Psoas muscle (tissue), 8 donors: ENCODE measurements around the gene GSX2. TPM values are rescaled to one million over a fixed set of nuclear protein-coding genes. Genes with fewer than 3 reads are reported as not detected.

Experiments used
- ATAC-seq, 4 donors: fragments of 200-7000 bp; cut with Tn5 transposase; one replicate each; pipeline ENCODE4 v1.9.1; 2020; ENCODE audit warnings: moderate library complexity in 3 of 4, mild to moderate bottlenecking in 2 of 4
- DNase-seq, 2 donors: peaks; one replicate each; pipeline ENCODE4 v3.0.0-alpha.2; 2020
- H3K27ac ChIP-seq: fragments of 200-600 bp; one replicate; pipeline ENCODE4 v1.8.0; 2022
- H3K27me3 ChIP-seq, 3 donors: fragments of 200-600 bp in 1 of 3; one replicate each; pipeline versions ENCODE4 v1.6.1 to v1.8.0; 2013 to 2022; ENCODE audit warnings: low read length in 2 of 3, mild to moderate bottlenecking in 2 of 3, moderate library complexity in 1 of 3; ENCODE audit not compliant: insufficient read depth in 3 of 3
- H3K36me3 ChIP-seq, 2 donors: fragments of 200-600 bp in 1 of 2; one replicate each; pipeline versions ENCODE4 v1.6.1 to v1.8.0; 2013 to 2022; ENCODE audit warnings: low read depth in 1 of 2, mild to moderate bottlenecking in 1 of 2, moderate library complexity in 1 of 2; ENCODE audit not compliant: insufficient read depth in 1 of 2
- H3K4me1 ChIP-seq: fragments of 200-600 bp; one replicate; pipeline ENCODE4 v1.8.0; 2022
- H3K4me3 ChIP-seq: fragments of 200-600 bp; one replicate; pipeline ENCODE4 v1.8.0; 2022; ENCODE audit warnings: mild to moderate bottlenecking
- H3K9me3 ChIP-seq: fragments of 200-600 bp; one replicate; pipeline ENCODE4 v1.8.0; 2022
- WGBS, 3 donors: extraction: QIAGEN DNeasy Blood & Tissue Kit; methylation state at CpG; one replicate each; pipeline versions ENCODE4 v1.1.6 to v1.1.7; 2013; 5-methylcytosine and 5-hydroxymethylcytosine counted together
- intact Hi-C, 2 donors: fragments of 100-400 bp; cut with DNase I; formaldehyde crosslinking; loops; one replicate each; pipeline versions ENCODE4 v1.11.0 to v1.14.2; 2022
- polyA plus RNA-seq, 3 donors: library from polyadenylated mRNA; stranded (reverse); fragments of 200-250 nt; gene quantifications; one replicate each; pipeline ENCODE4 v1.2.3, GENCODE V29; 2013
- total RNA-seq, 4 donors: library from RNA; stranded (reverse); fragmentation: NEBNext Ultra II Directional in 2 of 4; extraction: Animal tissue kit (Norgen Biotek cat#: 25700) in 2 of 4; gene quantifications; one replicate each; pipeline versions ENCODE4 v1.2.1 to v1.2.4, GENCODE V29; 2021 to 2023
- TF ChIP-seq, protein P1 (sequence below): fragments of 200-600 bp; IDR thresholded peaks from one replicate; pipeline ENCODE4 v1.8.0; 2022; ENCODE audit warnings: antibody characterized with exemption
- donor health status: healthy with polysubstance abuse.
- donor health status: DM: no; HTN: no; CAD: no; lungs with moderate emphysema.
- donor health status: Bipolar disorder and iron deficiency.
- donor health status: healthy.
- donor health status: DM: yes; HTN: yes; CAD: no.
- donor health status: DM: no; HTN: no; CAD: no.
- donor health status: DM: no; HTN: no; CAD: no.
- donor health status: DM: yes; HTN: yes; CAD: no.

GSX2 gene
- total and polyA plus RNA-seq, 7 donors: not detected

DNA sequence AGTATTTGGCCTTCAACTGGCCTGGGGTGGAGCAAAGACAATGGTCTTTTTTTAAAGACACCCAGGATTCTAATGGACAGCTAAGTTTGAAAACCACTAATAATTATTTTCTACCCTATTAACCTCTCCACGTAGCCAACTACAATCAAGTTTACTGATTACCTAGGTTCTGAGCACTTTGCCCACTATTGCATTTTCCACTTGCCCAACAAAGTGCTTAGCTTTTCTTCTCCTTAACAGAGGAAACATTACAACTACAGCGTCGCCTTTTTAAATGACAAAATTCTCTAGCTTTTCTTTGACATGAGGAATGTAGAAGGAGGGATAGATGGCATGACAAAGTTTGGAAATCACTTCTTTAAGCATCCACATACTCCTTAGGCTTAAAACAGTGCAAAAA lies 37.6 kb upstream of the GSX2 start:
- TF ChIP-seq, protein P1, sequence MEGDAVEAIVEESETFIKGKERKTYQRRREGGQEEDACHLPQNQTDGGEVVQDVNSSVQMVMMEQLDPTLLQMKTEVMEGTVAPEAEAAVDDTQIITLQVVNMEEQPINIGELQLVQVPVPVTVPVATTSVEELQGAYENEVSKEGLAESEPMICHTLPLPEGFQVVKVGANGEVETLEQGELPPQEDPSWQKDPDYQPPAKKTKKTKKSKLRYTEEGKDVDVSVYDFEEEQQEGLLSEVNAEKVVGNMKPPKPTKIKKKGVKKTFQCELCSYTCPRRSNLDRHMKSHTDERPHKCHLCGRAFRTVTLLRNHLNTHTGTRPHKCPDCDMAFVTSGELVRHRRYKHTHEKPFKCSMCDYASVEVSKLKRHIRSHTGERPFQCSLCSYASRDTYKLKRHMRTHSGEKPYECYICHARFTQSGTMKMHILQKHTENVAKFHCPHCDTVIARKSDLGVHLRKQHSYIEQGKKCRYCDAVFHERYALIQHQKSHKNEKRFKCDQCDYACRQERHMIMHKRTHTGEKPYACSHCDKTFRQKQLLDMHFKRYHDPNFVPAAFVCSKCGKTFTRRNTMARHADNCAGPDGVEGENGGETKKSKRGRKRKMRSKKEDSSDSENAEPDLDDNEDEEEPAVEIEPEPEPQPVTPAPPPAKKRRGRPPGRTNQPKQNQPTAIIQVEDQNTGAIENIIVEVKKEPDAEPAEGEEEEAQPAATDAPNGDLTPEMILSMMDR: no peak
- 58 to 69% (median 65%) methylated on average over 3 of the region's 3 CpGs for WGBS, 3 donors
- H3K4me1 ChIP-seq: peaks cover 60% of the 10 kb centered on the region
- intact Hi-C loops: no loop called here
- no peak overlapping the region for H3K27ac ChIP-seq
- ATAC-seq: no peak
- no peaks in the 10 kb centered on the region for H3K27me3 ChIP-seq
- no peaks in the 10 kb centered on the region for H3K9me3 ChIP-seq
- DNase-seq: no peak
- no peaks in the 10 kb centered on the region for H3K36me3 ChIP-seq
- peak overlapping the region; percentile 97 for H3K4me3 ChIP-seq

DNA sequence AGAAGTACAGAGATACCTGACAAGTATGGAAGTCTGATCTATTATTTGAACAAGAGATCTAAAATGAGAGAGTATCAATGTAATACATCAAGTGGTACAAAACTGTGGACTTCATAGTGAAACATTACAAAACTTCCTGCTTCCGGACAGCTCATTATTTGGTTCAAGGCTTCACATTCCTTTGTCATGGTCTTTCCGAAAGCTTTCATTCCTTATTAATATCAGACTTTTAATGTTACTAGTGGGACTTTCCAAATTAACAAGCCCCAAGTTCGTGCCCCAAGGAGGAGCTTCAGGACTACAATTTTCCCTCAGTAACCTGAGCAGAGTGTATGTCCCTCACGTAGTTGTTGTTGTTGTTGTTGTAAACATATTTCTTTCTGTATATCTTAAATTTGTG lies 36.7 kb upstream of the GSX2 start:
- Histone ChIP-seq H3K9me3 (no peaks in the 10 kb centered on the region), H3K4me1 (peaks cover 57% of the 10 kb centered on the region), H3K4me3 (peak overlapping the region; percentile 97), H3K36me3 (no peaks in the 10 kb centered on the region), H3K27ac (peak overlapping the region; percentile 91), H3K27me3 (no peaks in the 10 kb centered on the region)
- TF ChIP-seq, protein P1: no peak
- ATAC-seq: no peak
- 1 to 4% (median 1%) methylated on average over 4 of the region's 4 CpGs for WGBS, 3 donors
- no peak for DNase-seq
- intact Hi-C loops: no loop called here

DNA sequence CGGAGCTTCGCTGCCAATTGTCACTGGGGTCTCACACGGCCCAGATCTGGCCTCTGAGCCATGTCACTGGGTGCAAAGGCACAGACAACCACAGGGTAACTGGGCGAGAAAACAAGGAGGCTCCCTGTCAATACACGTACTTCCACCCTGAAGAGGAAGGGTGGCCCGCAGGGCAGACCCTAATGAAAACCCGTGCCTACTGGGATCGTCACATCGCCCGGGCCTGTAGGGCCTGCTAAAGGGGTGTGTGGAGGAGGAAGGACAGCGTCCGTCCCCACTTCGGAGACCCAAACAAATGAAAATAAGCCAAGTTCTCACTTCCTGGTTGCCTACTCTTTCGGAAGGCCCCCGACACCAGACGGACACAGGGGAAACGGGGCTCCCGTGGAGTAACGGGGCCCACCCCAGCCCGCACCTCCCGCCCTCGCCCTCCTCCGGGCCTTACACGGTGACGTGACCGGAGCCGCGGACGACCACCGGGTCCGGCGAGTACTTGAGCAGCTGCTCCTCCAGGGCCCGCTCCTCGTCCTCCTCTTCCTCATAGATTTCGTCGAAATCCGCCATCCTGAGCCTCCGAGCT lies 36.1 kb upstream of the GSX2 start:
- DNase-seq: peak; percentile 36 to 71
- TF ChIP-seq, protein P1: no peak
- peak overlapping the region; percentile 91 for H3K27ac ChIP-seq
- no peaks in the 10 kb centered on the region for H3K36me3 ChIP-seq
- H3K4me3 ChIP-seq: peak overlapping the region; percentile 97
- H3K27me3 ChIP-seq: no peaks in the 10 kb centered on the region
- ATAC-seq: peak; percentile 25 to 54 (median 40)
- peaks cover 54% of the 10 kb centered on the region for H3K4me1 ChIP-seq
- intact Hi-C loops: no loop called here
- no peaks in the 10 kb centered on the region for H3K9me3 ChIP-seq
- WGBS, 3 donors: 0% methylated on average over 37 to 38 of the region's 38 CpGs

DNA sequence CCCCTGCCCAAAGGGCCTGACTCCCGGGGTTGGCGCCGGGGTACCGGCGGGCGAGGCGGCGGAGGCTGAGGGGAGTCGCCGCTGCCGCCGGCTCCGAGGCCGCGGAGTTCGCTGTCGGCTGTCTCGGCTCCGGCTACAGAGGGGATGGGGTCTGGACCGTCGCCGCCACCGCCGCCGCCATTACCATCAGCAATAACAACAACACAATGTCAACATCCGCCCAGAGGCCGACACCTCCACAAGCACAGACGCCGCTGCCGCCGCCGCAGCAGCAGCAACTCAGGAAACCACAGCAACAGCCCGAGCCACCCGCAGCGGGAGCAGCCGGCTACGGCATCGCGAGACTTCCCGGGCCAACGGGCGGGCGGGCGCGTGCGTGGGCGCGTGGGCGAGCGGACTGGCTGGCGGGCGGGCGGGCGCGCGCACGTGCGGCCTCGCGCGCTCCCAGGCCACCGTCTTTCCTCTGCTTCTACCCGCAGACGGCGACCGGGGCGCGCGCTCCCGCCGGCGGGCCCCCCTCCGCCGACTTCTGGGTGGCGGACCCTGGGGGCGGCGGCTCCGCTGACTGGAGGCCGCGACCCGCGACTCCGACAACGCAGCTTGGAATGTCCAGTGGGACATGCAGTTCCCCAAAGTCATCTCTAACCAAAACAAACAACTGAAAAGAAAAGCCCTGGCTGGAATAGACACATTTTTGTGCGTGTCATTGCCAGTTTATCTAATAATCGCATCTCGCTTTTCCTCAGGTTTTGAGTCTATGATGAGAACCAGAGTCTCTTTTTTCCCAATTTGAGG lies 35.4 kb upstream of the GSX2 start, which contains the start of gene CHIC2:
Gene CHIC2, minus strand, starts transcription at position 289 of the 795 bp plus-strand sequence. CDS start 305 bp downstream, outside the sequence.
- no peaks in the 10 kb centered on the region for H3K9me3 ChIP-seq
- DNase-seq (peak; percentile 97 to 98), ATAC-seq (peak; percentile 94 to 98 (median 96))
- TF ChIP-seq, protein P1: no peak
- peak within 1 kb of the TSS; percentile 91 for H3K27ac ChIP-seq
- WGBS, 3 donors: 0% methylated on average over 52 to 87 of the region's 87 CpGs
- H3K4me1 ChIP-seq: peaks cover 47% of the 10 kb centered on the region
- no peaks in the 10 kb centered on the region for H3K36me3 ChIP-seq
- H3K4me3 ChIP-seq: peak within 1 kb of the TSS; percentile 97
- peaks cover 0 to 2% (median 0%) of the 10 kb centered on the region in 3 donors for H3K27me3 ChIP-seq
- intact Hi-C loops: no loop called here
